C4-2B (cell line): ENCODE measurements around the gene VPS39.

Experiments used
- H3K27ac ChIP-seq: fragments of 450-650 bp; 2 replicates; pipeline ENCODE4 v1.5.1; 2017
- ZFX ChIP-seq: fragments of 450-650 bp; IDR thresholded peaks from 2 replicates; pipeline ENCODE4 v1.6.1; 2017
- TF ChIP-seq, protein P1 (sequence below): fragments of 450-650 bp; conservative IDR thresholded peaks from 2 replicates; pipeline ENCODE4 v1.5.1; 2017; ENCODE audit warnings: mild to moderate bottlenecking

The VPS39 gene

DNA sequence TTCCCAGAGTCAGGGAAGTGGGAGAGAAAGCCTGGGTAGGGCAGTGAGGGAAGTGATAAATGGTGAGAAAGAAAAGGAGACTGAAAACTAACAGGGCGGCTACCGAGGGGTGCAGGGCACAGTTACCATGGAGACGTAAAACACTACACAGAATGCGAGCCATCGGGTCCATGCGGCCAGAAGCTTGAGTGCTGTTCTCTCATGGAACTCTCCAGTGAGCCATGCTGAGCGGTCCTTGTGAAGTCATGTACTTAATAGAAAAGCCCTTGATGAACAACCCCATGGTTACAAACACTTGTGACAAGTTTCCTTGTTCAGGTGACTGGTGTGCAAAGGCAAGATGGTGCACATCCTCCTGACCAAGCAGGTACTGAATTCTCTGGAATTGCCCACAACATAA lies 48.0 kb downstream of the VPS39 start:
- no peak overlapping the region for H3K27ac ChIP-seq

DNA sequence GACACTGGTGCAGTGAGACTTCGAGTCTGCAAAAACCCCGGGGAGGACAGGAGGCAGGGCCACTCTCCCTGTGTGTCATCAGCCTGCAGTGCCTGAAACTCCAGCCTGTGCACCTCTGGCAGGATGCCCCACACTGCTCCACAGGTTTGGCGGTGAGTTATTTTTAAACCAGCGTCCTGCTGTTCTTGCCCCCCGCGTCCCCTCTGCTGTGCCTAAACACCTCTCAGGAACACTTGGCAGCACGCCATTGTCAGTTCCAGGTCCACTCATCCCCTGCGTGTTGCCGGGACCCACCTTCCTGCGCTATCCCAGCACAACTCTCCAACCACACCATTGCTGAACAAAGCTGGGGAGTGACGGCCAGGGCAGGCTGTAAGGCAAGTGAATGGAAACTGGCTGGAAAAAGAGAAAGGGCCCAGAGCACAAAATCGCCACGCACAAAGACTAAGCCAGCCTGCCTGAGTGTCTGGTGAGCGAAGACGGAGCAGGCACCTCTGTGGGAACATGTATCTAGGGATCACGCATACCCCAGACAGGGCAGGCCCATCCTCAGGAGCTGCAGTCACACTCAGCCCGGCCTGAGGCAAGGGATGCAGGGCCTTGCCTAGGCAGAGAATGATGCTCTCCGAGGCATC lies 48.6 kb downstream of the VPS39 start:
- no peak overlapping the region for H3K27ac ChIP-seq
- TF ChIP-seq ZFX = no peak
- TF ChIP-seq, protein P1, sequence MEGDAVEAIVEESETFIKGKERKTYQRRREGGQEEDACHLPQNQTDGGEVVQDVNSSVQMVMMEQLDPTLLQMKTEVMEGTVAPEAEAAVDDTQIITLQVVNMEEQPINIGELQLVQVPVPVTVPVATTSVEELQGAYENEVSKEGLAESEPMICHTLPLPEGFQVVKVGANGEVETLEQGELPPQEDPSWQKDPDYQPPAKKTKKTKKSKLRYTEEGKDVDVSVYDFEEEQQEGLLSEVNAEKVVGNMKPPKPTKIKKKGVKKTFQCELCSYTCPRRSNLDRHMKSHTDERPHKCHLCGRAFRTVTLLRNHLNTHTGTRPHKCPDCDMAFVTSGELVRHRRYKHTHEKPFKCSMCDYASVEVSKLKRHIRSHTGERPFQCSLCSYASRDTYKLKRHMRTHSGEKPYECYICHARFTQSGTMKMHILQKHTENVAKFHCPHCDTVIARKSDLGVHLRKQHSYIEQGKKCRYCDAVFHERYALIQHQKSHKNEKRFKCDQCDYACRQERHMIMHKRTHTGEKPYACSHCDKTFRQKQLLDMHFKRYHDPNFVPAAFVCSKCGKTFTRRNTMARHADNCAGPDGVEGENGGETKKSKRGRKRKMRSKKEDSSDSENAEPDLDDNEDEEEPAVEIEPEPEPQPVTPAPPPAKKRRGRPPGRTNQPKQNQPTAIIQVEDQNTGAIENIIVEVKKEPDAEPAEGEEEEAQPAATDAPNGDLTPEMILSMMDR = no peak

More for the DNA sequence above, 48.0 kb downstream of the VPS39 start:
- no peak for TF ChIP-seq ZFX
- TF ChIP-seq, protein P1 = no peak

DNA sequence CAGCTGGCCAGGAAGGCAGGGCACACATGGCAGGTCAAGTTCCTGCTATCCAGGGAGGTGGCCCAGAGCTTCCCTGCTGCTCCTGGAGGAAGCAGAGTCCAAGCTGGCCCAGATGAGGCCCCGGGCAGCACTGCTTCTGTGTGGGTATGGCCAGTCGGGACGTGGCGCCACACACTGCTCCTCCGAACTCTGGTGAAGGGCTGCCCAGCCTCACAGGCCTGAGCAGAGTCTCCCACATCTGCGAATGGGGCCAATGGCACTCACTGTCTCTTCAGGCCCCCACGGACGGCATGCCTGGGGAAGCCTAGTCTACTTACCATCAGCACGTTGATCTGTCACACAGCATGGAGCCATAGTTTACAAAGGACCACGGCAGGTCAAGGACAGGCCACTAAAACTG lies 49.2 kb downstream of the VPS39 start:
- TF ChIP-seq, protein P1 = no peak
- no peak overlapping the region for H3K27ac ChIP-seq

DNA sequence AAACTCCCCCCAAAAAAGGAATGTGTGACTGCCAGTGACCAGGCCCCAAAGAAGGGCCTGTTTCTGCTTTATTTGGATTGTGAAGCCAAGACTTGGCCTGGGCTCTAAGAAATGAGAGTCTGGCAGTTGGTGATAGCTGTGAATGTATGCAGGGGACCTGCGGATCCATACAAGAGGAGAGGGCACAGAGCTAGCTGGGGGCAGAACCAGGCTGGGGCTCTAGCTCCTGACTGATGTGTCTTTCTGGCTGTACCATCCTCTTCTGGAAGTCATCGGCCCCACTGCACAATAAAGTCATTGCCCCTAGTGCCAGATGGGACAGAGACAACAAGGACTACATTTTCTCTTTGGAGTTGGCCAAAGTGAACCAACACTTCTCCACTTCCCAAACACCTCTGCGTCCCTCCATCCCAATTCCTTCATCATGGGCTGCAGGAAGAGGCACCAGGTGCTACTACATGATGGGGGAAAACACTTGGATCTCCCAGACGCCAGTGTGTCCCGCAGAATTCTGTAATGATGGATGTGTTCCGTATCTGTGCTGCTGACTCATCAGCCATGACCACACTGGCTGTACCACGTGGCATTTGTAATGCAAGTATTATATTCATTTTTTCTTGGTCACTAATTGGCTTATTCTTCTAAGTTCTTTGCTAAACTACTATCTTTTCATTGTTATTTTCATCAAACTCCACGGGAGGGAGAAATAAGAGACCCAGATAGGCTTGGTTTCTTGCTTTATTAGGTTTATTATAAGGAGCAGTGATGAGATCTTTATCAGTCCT lies 49.9 kb downstream of the VPS39 start:
- no peak overlapping the region for H3K27ac ChIP-seq

DNA sequence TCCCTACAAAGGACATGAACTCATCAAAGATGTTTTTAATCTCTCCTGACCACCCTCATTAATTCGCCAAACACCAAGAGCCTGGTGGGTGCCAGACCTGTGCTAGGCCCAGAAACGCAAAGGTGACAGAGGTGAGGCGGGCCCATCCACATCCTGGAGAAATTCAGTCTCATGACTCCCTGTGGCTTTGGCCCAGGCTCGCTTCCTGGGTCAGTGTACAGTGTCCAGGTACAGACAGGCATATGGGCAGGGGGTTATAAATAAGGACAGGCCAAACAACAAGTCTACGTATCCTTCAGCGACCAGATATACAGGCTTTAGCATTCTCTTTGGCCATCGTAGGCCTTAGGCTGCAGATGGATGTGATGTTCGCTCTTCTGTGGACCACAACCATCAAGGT lies 50.7 kb downstream of the VPS39 start:
- H3K27ac ChIP-seq = peak overlapping the region; percentile 93
- TF ChIP-seq, protein P1 = no peak
- TF ChIP-seq ZFX = no peak

More for the DNA sequence above, 49.9 kb downstream of the VPS39 start:
- TF ChIP-seq ZFX = no peak
- TF ChIP-seq, protein P1 = no peak

DNA sequence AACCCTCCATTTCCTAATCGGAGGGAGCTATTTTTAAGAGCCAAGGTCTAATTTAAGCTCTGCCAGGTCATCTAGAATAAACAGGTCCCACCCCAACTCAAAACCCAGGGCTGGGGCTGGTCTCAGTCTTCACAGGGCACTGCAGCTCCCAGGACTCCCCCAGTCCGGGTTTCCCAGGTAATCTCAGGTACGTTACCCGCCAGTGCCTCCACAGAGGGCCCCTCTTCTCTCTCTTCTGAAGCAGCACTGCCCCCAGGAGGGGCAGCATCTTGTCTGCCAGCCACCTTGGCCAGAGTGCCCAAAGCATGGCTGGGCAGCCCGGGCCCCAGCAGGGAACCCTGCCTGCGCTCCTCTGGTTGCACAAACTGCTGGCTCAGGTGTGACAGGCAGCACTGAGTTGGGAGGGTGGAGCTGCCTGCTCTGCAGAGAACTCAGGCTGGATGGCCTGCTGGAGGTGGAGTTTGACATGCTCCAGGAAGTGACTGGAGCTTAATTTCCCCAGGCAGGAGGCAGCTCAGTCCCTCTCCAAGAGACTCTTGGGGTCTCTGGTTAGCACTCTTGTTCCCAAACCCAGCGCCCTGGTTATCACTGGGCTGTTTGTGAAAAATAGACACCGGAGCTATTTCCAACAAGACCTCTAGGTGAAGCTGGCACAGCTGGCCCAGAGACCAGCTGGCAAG lies 51.7 kb downstream of the VPS39 start, which contains the start of gene PLA2G4F:
Gene PLA2G4F (minus strand): TSS at position 394 of the 680 bp plus-strand sequence. CDS start 87 bp downstream, at position 307.
- TF ChIP-seq, protein P1 = no peak
- no peak; the same call in 1 of the 2 replicates for TF ChIP-seq ZFX
- peak within 1 kb of the TSS; percentile 93 for H3K27ac ChIP-seq
